Upper lobe of left lung (tissue), 6 donors: ENCODE results near the gene TRIM9. TPM values are rescaled to one million over a fixed set of nuclear protein-coding genes. Genes with fewer than 3 reads are reported as not detected.

Source experiments
- ATAC-seq, 2 donors: fragments of 200-7000 bp; cut with Tn5 transposase; one replicate each; pipeline ENCODE4 v1.9.1; 2022; ENCODE audit warnings: mild to moderate bottlenecking in 2 of 2, moderate library complexity in 2 of 2; ENCODE audit not compliant: low FRiP score in 2 of 2
- DNase-seq, 2 donors: peaks; one replicate each; pipeline ENCODE4 v3.0.0-alpha.2; 2019 to 2020
- H3K27ac ChIP-seq, 4 donors: fragments of 200-600 bp; sonication (generic); one replicate each; pipeline ENCODE4 v1.5.1; 2016 to 2019
- H3K27me3 ChIP-seq, 4 donors: fragments of 200-600 bp; sonication (generic); one replicate each; pipeline ENCODE4 v1.5.1; 2017 to 2019
- H3K36me3 ChIP-seq, 4 donors: fragments of 200-600 bp; sonication (generic); one replicate each; pipeline ENCODE4 v1.5.1; 2016 to 2019
- H3K4me1 ChIP-seq, 4 donors: fragments of 200-600 bp; sonication (generic); one replicate each; pipeline ENCODE4 v1.5.1; 2018 to 2019
- H3K4me3 ChIP-seq, 4 donors: fragments of 200-600 bp; sonication (generic); one replicate each; pipeline ENCODE4 v1.5.1; 2017 to 2019; ENCODE audit warnings: mild to moderate bottlenecking in 2 of 4, moderate library complexity in 1 of 4
- H3K9me3 ChIP-seq, 4 donors: fragments of 200-600 bp; sonication (generic); one replicate each; pipeline ENCODE4 v1.5.1; 2018 to 2019
- CTCF ChIP-seq, 6 experiments: fragments of 450-650 bp in 4 of 6; fragments of 200-600 bp in 2 of 6; sonication (generic) in 2 of 6; IDR thresholded peaks; one replicate each; pipeline ENCODE4 v1.5.1; 2016 to 2019; ENCODE audit warnings: antibody characterized with exemption in 6 of 6
- EP300 ChIP-seq, 4 donors: sonication (generic); formaldehyde crosslinking; IDR thresholded peaks; one replicate each; pipeline ENCODE4 v1.5.1; 2017; ENCODE audit warnings: antibody characterized with exemption in 4 of 4, control low read depth in 2 of 4
- POLR2A ChIP-seq, 4 donors: fragments of 450-650 bp; IDR thresholded peaks; one replicate each; pipeline ENCODE4 v1.5.1; 2016 to 2017; ENCODE audit warnings: antibody characterized with exemption in 4 of 4, mild to moderate bottlenecking in 2 of 4
- POLR2AphosphoS5 ChIP-seq, 2 donors: sonication (generic); formaldehyde crosslinking; IDR thresholded peaks; one replicate each; pipeline ENCODE4 v1.5.1; 2017; ENCODE audit warnings: antibody characterized with exemption in 2 of 2
- WGBS, 2 donors: methylation state at CpG; one replicate each; pipeline ENCODE4 v1.1.5; 2017 to 2018; 5-methylcytosine and 5-hydroxymethylcytosine counted together
- total RNA-seq, 6 donors: library from RNA; depleted of rRNA in 4 of 6; stranded (reverse); fragments of >200 nt in 4 of 6; gene quantifications; one replicate each; pipeline versions ENCODE4 v1.1.0 to v1.2.1, GENCODE V29; 2016 to 2021
- donor health status: DM: no; HTN: no; CAD: no; lungs with moderate emphysema.
- donor health status: DM: no; HTN: yes; CAD: no; lungs with severe emphysema.

Gene TRIM9
- total RNA-seq, 6 donors from 2014 or later = 0.30 to 3.1 (median 0.78) TPM

- H3K4me3 ChIP-seq = no peak overlapping the region
- H3K4me1 ChIP-seq = peaks cover 0 to 4% (median 2%) of the 10 kb centered on the region in 4 donors
- ATAC-seq (no peak), DNase-seq (no peak)
- TF ChIP-seq CTCF (IDR thresholded peaks at IDR 0.05) (no peak), POLR2A (IDR thresholded peaks at IDR 0.05) (no peak), POLR2AphosphoS5 (IDR thresholded peaks at IDR 0.05) (no peak)
- H3K9me3 ChIP-seq = no peaks in the 10 kb centered on the region
- WGBS, 2 donors = 49 to 58% methylated on average over 3 of the region's 3 CpGs
- no peaks in the 10 kb centered on the region for H3K36me3 ChIP-seq
- no peaks in the 10 kb centered on the region for H3K27me3 ChIP-seq
- no peak overlapping the region for H3K27ac ChIP-seq
Observed at GRCh38 chr14:51012055-51012454, 82.8 kb downstream of the TRIM9 start.

GRCh38 chr14:51008446-51008845, 86.5 kb downstream of the TRIM9 start:
- Histone ChIP-seq H3K9me3 (no peaks in the 10 kb centered on the region), H3K4me3 (no peak overlapping the region), H3K27me3 (no peaks in the 10 kb centered on the region), H3K27ac (no peak overlapping the region), H3K4me1 (peaks cover 3 to 23% (median 12%) of the 10 kb centered on the region in 4 donors), H3K36me3 (no peaks in the 10 kb centered on the region)
- no peak for ATAC-seq
- no peak for TF ChIP-seq POLR2A (IDR thresholded peaks at IDR 0.05)
- TF ChIP-seq EP300 (IDR thresholded peaks at IDR 0.05) = no peak
- DNase-seq = no peak

- Histone ChIP-seq H3K36me3 (no peaks in the 10 kb centered on the region), H3K27me3 (no peaks in the 10 kb centered on the region), H3K9me3 (no peaks in the 10 kb centered on the region), H3K4me1 (peaks cover 3 to 23% (median 12%) of the 10 kb centered on the region in 4 donors), H3K27ac (peak overlapping the region in 1 of 4 donors; percentile 9), H3K4me3 (no peak overlapping the region)
- peak in 1 of 2 donors; percentile 31 for DNase-seq
- WGBS, 2 donors = 50 to 62% methylated on average over 4 of the region's 4 CpGs
- no peak for TF ChIP-seq POLR2AphosphoS5 (IDR thresholded peaks at IDR 0.05)
- no peak for TF ChIP-seq EP300 (IDR thresholded peaks at IDR 0.05)
- TF ChIP-seq CTCF (IDR thresholded peaks at IDR 0.05) = no peak
- no peak for TF ChIP-seq POLR2A (IDR thresholded peaks at IDR 0.05)
- peak; percentile 26 to 73 for ATAC-seq
Observed at GRCh38 chr14:51006781-51007211, 88.1 kb downstream of the TRIM9 start.

- Histone ChIP-seq H3K4me3 (no peak overlapping the region), H3K4me1 (peaks cover 3 to 23% (median 12%) of the 10 kb centered on the region in 4 donors), H3K9me3 (no peaks in the 10 kb centered on the region), H3K27me3 (no peaks in the 10 kb centered on the region), H3K36me3 (no peaks in the 10 kb centered on the region), H3K27ac (no peak overlapping the region)
- no peak for ATAC-seq
- 42 to 43% methylated on average over 2 of the region's 2 CpGs for WGBS, 2 donors
- no peak for TF ChIP-seq POLR2AphosphoS5 (IDR thresholded peaks at IDR 0.05)
- TF ChIP-seq EP300 (IDR thresholded peaks at IDR 0.05) = no peak
- no peak for TF ChIP-seq POLR2A (IDR thresholded peaks at IDR 0.05)
- no peak for TF ChIP-seq CTCF (IDR thresholded peaks at IDR 0.05)
- DNase-seq = no peak
Observed at GRCh38 chr14:51006324-51006723, 88.6 kb downstream of the TRIM9 start.

GRCh38 chr14:51004801-51005526, 89.9 kb downstream of the TRIM9 start:
- Histone ChIP-seq H3K27me3 (no peaks in the 10 kb centered on the region), H3K4me3 (no peak overlapping the region), H3K9me3 (no peaks in the 10 kb centered on the region), H3K27ac (peak overlapping the region; percentile 37 to 60 (median 48)), H3K36me3 (no peaks in the 10 kb centered on the region), H3K4me1 (peaks cover 3 to 23% (median 12%) of the 10 kb centered on the region in 4 donors)
- WGBS, 2 donors = 41 to 52% methylated on average over 6 of the region's 6 CpGs
- TF ChIP-seq POLR2A (IDR thresholded peaks at IDR 0.05) (no peak), EP300 (IDR thresholded peaks at IDR 0.05) (no peak), CTCF (IDR thresholded peaks at IDR 0.05) (no peak), POLR2AphosphoS5 (IDR thresholded peaks at IDR 0.05) (no peak)
- ATAC-seq (peak in 1 of 2 donors; percentile 22), DNase-seq (no peak)
